Measurements from ENCODE around the gene TOLLIP. TPM values are rescaled to one million over a fixed set of nuclear protein-coding genes. Genes with fewer than 3 reads are reported as not detected.
"Not testable (repeated sequence)": the region's sequence is repeated elsewhere in the genome, so short reads cannot be mapped to it uniquely, and the experiment has no call there.

The TOLLIP gene
- total RNA-seq (2014; rRNA removed) = 31.5 and 42.1 TPM in 2 replicates
- 69.9 TPM for polyA plus RNA-seq (2012)

DNA sequence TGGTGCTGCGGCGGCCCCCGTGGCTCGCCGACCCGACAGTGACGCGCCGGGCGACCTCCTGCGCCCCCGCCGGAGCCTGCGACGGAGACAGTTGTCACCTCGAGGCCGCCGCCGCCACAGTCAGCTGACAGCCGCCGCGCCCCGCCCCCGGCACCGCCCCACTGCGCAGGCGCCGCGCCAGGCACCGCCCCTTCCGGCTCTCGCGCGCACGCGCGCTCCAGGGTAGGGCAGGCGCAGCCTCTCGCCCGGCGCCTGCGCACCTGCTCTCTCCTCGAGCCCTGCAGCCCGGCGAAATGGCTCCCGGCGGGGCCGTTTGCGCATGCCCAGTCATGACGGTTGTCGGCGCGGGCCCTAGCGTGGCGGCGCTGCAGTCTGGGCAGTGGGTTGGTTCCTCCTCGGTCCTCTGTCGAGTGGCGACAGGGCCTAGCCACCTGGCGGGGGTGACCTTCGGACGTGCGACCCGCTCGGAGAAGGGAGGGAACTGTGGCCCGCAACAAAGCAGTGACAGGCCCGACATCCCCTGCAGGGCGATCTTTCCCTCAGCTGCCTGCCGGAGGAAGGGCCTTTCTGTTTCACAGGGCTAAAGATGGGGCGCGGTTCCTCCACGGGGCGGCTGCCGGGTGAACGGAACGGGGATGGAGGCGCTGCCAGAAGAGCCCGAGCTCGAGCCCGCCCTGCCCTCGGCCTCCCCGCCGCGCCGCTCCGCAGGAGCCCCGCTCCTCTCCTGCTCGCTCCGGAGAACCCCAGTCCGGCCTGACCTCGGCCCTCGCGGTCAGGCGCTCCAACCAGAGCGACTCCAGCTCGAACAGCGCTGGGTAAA, at the start of gene TOLLIP:
Gene TOLLIP (minus strand): TSS at position 135 of the 820 bp plus-strand sequence. CDS start 134 bp downstream, at position 1.
- peak; percentile 86 for DNase-seq (ENCODE audit: low read depth)

- not testable (repeated sequence) for DNase-seq (ENCODE audit: low read depth)
These were observed 49.5 kb upstream of the TOLLIP start for GRCh38 chr11:1358931-1359330.

GRCh38 chr11:1358286-1358685, 48.9 kb upstream of the TOLLIP start:
- DNase-seq (ENCODE audit: low read depth) = no peak

GRCh38 chr11:1356478-1356960, 47.1 kb upstream of the TOLLIP start:
- no peak for DNase-seq (ENCODE audit: low read depth)

DNA sequence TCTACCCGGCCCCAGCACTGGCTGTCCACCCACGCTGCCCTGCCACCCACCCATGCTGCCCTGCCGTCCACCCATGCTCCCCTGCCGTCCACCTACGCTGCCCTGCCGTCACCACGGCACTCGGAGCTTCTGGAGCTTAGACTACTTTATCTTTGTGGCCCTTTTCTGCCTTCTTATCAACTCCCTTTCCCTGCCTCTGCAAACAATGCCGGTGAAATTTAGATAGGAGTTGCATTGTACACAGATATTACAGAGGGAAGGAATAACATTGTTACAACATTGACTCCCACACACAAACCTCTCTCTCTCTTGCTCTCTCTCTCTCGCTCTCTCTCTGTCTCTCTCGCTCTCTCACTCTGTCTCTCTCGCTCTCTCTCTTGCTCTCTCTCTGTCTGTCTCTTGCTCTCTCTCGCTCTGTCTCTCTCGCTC, 46.6 kb upstream of the TOLLIP start:
- DNase-seq (ENCODE audit: low read depth) = no peak

DNA sequence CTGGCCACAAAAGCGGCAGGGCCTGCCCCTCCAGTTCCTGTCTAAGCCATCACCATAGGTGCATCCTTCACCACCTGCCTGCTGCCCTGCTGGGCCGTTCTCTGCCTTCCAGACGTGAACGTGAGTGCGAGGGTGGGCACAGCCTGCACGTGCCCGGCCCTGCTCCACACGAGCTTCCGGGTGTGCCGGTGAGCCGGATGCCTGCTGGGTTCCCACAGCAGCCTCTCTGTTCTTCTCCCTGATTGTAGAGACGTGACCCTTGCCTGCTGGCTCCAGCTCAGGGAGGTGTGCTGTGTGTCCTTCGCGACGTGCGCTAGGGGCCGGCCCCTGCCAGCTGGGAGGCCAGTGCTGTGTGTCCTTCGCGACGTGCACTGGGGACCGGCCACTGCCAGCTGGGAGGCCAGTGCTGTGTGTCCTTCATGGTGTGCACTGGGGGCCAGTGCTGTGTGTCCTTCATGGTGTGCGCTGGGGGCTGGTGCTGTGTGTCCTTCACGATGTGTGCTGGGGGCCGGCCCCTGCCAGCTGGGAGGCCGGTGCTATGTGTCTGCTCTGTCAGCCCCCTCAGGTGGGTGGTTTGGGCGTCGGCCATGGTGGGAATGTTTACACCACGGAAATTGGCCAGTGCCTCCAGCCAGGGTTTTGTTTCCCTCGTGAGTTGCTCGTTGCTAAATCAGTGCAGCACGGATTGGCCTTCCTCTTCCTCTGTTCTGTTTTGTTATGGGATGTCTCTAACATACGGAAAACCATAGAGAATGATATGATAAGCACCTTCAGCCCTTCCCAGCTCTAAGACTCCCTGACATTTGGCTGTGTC, 44.9 kb upstream of the TOLLIP start:
- no peak for DNase-seq (ENCODE audit: low read depth)

- DNase-seq (ENCODE audit: low read depth) = no peak
These were observed 44.1 kb upstream of the TOLLIP start for GRCh38 chr11:1353383-1354124.

- DNase-seq (ENCODE audit: low read depth) = no peak
These were observed 43.4 kb upstream of the TOLLIP start for GRCh38 chr11:1352696-1353382.

DNA sequence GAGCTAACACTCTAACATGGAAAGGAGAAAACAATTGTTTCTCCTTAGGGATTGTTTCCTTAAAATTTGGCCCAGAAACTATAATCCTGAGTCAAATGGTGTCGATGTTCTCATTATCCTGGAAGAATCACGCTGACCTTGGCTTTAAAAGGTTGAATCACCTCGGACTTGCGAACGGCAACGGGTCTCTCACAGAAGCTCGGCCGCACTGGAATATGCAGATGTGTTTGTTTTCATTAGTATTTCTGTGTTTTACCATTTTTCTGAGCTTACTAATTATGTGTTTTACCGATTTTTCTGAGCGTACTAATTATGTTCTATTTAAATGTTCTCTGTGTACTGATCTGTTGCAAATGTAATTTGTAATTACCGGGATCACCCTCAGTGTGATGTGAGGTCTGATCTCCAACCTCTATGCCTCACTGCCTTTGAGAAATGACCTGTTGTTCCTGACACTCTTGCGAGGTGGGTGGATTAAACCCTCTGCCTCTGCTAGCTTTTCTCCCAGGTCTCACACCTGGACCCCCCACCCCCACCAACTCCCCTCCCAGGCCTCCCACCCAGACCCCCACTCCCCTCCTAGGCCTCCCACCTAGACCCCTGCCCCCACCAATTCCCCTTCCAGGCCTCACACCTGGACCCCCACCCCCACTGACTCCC, 42.0 kb upstream of the TOLLIP start:
- no peak for DNase-seq (ENCODE audit: low read depth)

GRCh38 chr11:1350086-1350725, 40.8 kb upstream of the TOLLIP start:
- no peak for DNase-seq (ENCODE audit: low read depth)

- DNase-seq (ENCODE audit: low read depth) = no peak
These were observed 40.1 kb upstream of the TOLLIP start for GRCh38 chr11:1349327-1350041.

GRCh38 chr11:1348796-1349326, 39.4 kb upstream of the TOLLIP start:
- no peak for DNase-seq (ENCODE audit: low read depth)

DNA sequence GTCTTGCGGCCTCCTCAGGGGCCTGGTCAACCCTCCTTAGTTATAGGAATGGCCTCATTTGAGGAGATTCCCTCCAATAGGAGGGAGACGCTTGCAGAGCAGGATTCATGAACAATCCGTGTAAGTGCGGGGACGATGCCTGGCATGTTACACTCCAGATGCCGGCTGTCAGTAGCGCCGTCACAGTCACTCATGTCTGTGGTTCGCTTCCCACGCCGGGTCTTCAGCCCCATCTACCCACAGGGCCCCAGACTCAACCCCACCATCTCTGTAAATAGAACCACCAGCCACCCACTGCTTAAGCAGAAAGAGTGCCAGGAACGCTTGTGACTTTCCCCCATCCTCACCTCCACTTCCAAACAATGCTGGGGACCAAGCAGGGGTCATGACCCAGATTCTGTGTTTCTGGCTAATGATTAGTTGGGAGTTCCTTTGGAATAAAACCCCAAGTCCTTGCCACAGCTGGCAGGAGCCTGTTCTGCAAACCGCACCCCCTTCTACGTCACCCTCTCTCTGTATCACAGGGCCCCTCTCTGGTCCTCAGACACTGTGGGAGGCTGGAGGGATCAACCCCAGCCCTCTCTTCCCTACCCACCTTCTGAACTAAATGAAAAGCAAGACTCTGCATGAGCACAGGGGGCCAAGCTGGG, 38.8 kb upstream of the TOLLIP start:
- DNase-seq (ENCODE audit: low read depth) = no peak

GRCh38 chr11:1347411-1347999, 38.1 kb upstream of the TOLLIP start:
- not testable (repeated sequence) for DNase-seq (ENCODE audit: low read depth)

DNA sequence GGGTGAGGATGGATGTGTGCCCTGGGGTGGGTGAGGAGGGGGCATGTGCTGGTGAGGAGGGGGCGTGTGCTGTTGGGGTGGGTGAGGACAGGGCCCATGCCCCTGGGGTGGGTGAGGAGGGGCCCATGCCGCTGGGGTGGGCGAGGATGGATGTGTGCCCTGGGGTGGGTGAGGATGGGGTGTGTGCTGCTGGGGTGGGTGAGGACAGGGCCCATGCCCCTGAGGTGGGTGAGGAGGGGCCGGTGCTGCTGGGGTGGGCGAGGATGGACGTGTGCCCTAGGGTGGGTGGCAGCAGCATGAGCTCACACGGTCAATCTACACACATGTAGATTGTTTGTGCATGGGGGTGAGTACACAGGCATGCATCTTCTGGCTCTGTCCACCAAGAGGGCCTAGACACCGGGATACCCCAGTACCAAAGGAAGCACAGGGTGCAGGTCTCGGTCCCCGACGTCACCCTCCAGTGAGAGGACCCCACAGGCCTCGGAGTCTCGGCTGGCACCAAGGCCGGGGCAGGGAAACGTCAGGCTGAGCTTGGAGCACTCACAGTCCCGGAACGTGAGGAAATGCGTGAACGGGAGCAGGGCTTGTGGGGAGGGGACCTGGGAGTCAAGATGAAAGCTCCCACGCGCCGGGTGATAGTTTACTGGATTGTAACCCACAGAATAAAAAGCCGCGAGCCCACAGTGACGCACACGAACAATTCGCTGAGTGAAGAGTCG, 37.4 kb upstream of the TOLLIP start:
- no peak for DNase-seq (ENCODE audit: low read depth)

- no peak for DNase-seq (ENCODE audit: low read depth)
These were observed 36.5 kb upstream of the TOLLIP start for GRCh38 chr11:1345737-1346513.

Data from LHCN-M2 (cell line).